GM10248 (cell line): ENCODE data around the gene BARHL2.

Source experiments
- CTCF ChIA-PET: fragments of 300-600 bp; sonication (Branson Sonifier 250); formaldehyde crosslinking; extraction: SDS; loops from one replicate; lab custom pipeline; 2021; ENCODE audit warnings: antibody characterized with exemption; lab: Yijun Ruan, JAX
- POLR2A ChIA-PET: fragments of 350-650 bp; sonication (Branson Sonifier 250); formaldehyde crosslinking; extraction: SDS; loops from one replicate; lab custom pipeline; 2020; ENCODE audit warnings: antibody characterized with exemption; lab: Yijun Ruan, JAX
- DNase-seq: peaks from one replicate; pipeline ENCODE4 v3.0.0; 2012; ENCODE audit errors: extremely low spot score
- TF ChIP-seq, protein P1 (sequence below): IDR thresholded peaks from 2 replicates; pipeline ENCODE4 v1.5.1; 2012; ENCODE audit warnings: mild to moderate bottlenecking, low read depth; ENCODE audit errors: extremely low read depth, missing control alignments, control extremely low read depth

The BARHL2 gene

DNA sequence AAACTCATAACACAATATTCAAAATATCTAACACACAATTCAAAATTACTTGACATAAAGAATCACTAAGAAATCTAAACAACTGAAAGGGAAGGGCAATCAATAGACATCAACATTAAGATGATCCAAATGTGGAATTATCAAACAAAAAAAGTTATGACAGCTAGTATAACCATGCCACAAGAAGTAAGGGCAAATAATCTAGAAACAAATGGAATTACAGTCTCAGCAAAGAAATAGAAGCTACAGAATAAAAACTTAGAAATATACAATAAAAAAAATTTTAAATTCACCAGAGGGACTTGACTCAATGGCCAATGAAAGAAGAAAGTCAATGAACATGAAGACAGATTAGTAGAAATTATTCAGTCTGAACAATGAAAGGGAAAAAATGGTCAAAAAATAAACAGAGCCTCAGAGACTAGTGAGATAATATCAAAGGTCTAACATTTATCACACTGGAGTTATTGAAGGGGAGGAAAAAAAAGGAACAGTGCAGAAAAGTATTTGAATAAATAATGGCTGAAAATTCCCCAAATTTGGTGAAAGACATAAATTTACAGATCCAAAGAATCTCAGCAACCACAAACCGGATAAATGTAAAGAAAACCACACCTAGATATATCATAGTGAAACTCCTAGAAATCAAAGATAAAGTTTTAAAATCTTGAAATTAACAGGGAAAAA lies 41.8 kb downstream of the BARHL2 start:
- TF ChIP-seq, protein P1, sequence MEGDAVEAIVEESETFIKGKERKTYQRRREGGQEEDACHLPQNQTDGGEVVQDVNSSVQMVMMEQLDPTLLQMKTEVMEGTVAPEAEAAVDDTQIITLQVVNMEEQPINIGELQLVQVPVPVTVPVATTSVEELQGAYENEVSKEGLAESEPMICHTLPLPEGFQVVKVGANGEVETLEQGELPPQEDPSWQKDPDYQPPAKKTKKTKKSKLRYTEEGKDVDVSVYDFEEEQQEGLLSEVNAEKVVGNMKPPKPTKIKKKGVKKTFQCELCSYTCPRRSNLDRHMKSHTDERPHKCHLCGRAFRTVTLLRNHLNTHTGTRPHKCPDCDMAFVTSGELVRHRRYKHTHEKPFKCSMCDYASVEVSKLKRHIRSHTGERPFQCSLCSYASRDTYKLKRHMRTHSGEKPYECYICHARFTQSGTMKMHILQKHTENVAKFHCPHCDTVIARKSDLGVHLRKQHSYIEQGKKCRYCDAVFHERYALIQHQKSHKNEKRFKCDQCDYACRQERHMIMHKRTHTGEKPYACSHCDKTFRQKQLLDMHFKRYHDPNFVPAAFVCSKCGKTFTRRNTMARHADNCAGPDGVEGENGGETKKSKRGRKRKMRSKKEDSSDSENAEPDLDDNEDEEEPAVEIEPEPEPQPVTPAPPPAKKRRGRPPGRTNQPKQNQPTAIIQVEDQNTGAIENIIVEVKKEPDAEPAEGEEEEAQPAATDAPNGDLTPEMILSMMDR, result no peak
- ChIA-PET CTCF (interaction anchor here (1.0 kb wide), 1 partner anchor 9 kb away, joined by 4 read pairs; no protein-coding TSS in a partner anchor), POLR2A (no interaction called here)
- no peak for DNase-seq

DNA sequence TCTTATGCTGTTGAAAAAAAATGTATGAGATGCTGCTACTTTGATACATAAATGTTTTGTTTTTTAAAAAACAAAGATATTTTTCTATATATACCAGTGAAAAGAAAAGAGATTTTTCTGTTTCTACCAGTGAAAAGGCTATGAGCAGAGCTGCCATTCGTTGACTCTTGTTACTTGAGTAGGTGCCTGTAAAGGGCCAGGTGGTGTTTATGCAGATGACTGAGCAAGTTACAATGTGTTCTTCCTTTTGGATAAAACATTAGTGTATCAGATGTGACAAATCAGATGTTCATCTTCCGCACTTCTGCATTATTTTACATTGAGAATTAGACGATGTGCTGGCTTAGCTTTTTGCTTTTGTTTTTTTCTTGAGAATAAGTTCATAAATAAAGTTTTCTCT lies 45.4 kb downstream of the BARHL2 start:
- ChIA-PET CTCF (interaction anchor here (1.0 kb wide), 1 partner anchor 9 kb away, joined by 3 read pairs; no protein-coding TSS in a partner anchor), POLR2A (no interaction called here)
- TF ChIP-seq, protein P1, result no peak
- DNase-seq, result no peak

DNA sequence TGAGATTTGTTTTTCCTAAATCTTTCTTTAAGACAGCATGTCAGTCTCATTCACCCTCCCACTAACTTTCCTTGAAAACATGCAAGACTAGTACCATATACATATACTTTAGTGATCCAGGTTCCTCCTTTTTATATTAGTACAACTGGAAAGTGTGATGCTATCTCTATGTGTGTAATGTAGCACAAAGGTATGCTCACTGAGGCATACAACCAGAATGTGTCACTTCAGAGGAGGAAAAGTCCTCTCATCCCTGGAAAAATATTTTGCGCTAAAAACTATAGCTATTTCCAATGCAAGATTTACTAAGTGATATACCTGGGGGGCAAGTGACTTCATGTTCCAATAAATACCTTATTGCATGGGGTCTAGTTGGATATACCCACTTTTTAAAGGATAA lies 45.9 kb downstream of the BARHL2 start:
- ChIA-PET POLR2A (no interaction called here), CTCF (interaction anchor here (1.0 kb wide), 1 partner anchor 9 kb away, joined by 3 read pairs; no protein-coding TSS in a partner anchor)
- DNase-seq, result no peak
- TF ChIP-seq, protein P1, result no peak
